Measurements from ENCODE around the gene MTMR10. TPM values are rescaled to one million over a fixed set of nuclear protein-coding genes. Genes with fewer than 3 reads are reported as not detected.

Gene MTMR10
- total and polyA plus RNA-seq, 2 of the 4 experiments (the other 2 are of a cell fraction), result 11.2 to 13.8 TPM

GRCh38 chr15:30901889-30902288 lies 89.5 kb downstream of the MTMR10 start:
- intact Hi-C loops (cut with micrococcal nuclease), result loop anchor here (5.0 to 10.0 kb wide), 2 partner anchors 425 to 583 kb away; partner anchors contain the start of gene KLF13
- H2BK15ac ChIP-seq (ENCODE audit: low read depth, low read length), result no peak overlapping the region
- H4K91ac ChIP-seq (ENCODE audit: insufficient read depth, low read depth, low read length), result no peak overlapping the region
- dilution Hi-C loops (cut with HindIII; ENCODE audit: low sequenced_read_pairs, unreplicated experiment), result no loop called here
- H3K9me3 ChIP-seq (ENCODE audit: control insufficient read depth, insufficient read depth, low read length), result no peaks in the 10 kb centered on the region
- H2AK5ac ChIP-seq (ENCODE audit: low read depth, low read length), result no peak overlapping the region
- TF ChIP-seq CHD1 (IDR thresholded peaks at IDR 0.05; ENCODE audit: low read depth, low read length), result no peak
- TF ChIP-seq, protein P1, sequence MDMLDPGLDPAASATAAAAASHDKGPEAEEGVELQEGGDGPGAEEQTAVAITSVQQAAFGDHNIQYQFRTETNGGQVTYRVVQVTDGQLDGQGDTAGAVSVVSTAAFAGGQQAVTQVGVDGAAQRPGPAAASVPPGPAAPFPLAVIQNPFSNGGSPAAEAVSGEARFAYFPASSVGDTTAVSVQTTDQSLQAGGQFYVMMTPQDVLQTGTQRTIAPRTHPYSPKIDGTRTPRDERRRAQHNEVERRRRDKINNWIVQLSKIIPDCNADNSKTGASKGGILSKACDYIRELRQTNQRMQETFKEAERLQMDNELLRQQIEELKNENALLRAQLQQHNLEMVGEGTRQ (IDR thresholded peaks at IDR 0.05; ENCODE audit: low read depth, low read length), result no peak
- no peak for TF ChIP-seq FOS (IDR thresholded peaks at IDR 0.05; ENCODE audit: low read depth, low read length)
- no peak for TF ChIP-seq SMC3 (IDR thresholded peaks at IDR 0.05; ENCODE audit: low read depth, low read length)
- no peak for TF ChIP-seq RFX5 (IDR thresholded peaks at IDR 0.05; ENCODE audit: low read depth, low read length)
- TF ChIP-seq POLR2A (IDR thresholded peaks at IDR 0.05; ENCODE audit: low read depth, low read length), result no peak
- H3K4me1 ChIP-seq (ENCODE audit: control insufficient read depth, insufficient read depth, low read length), result no peaks in the 10 kb centered on the region
- no peak overlapping the region for H2AK9ac ChIP-seq (replicated peaks; ENCODE audit: low read depth, low read length, poor library complexity)
- no peak overlapping the region for H4K8ac ChIP-seq (ENCODE audit: low read depth in 2 of 2, low read length in 2 of 2)
- H4K20me1 ChIP-seq (ENCODE audit: insufficient read depth, low read length), result no peaks in the 10 kb centered on the region
- H2BK5ac ChIP-seq (ENCODE audit: low read depth, low read length, poor library complexity, severe bottlenecking), result no peak overlapping the region
- no peaks in the 10 kb centered on the region for H3K9me1 ChIP-seq (ENCODE audit: insufficient read depth, low read length)
- no peak overlapping the region for H3K4me3 ChIP-seq (ENCODE audit: insufficient read depth, low read depth, low read length)
- H3K4ac ChIP-seq (ENCODE audit: low read depth, low read length), result no peak overlapping the region
- no peak overlapping the region for H2AFZ ChIP-seq (replicated peaks; ENCODE audit: low read length, poor library complexity)
- WGBS, 2 experiments (ENCODE audit: extremely low coverage in 2 of 2, insufficient read length in 1 of 2), result 100% methylated on average over 1 of the region's 1 CpG; no CpG with 5 or more reads in 1 of the 2 experiments
- H2BK120ac ChIP-seq (ENCODE audit: low read depth, low read length), result no peak overlapping the region
- POLR2A ChIA-PET (ENCODE audit: unreplicated experiment), result no interaction called here
- H3K56ac ChIP-seq (ENCODE audit: extremely low read depth, insufficient read depth, low read length), result no peak overlapping the region
- H3K4me2 ChIP-seq (ENCODE audit: low read depth, low read length), result no peak overlapping the region
- in situ Hi-C loops (cut with MboI; ENCODE audit: low sequenced_read_pairs), result loop anchor here (10.0 kb wide), 1 partner anchor 223 kb away; no protein-coding TSS in a partner anchor
- no peak overlapping the region for H3K23ac ChIP-seq (ENCODE audit: low read depth, low read length)
- no peak overlapping the region for H2BK20ac ChIP-seq (ENCODE audit: low read depth, low read length)
- no peaks in the 10 kb centered on the region for H3K27me3 ChIP-seq (ENCODE audit: control insufficient read depth, insufficient read depth, low read length)
- no peak overlapping the region for H3K27ac ChIP-seq (ENCODE audit: insufficient read depth, low read length)
- H3K14ac ChIP-seq (replicated peaks; ENCODE audit: low read depth, low read length), result no peak overlapping the region
- peaks cover 1% of the 10 kb centered on the region; the same call in 1 of the 2 replicates for H3K36me3 ChIP-seq (ENCODE audit: control insufficient read depth, insufficient read depth, low read length)
- H3K79me1 ChIP-seq (ENCODE audit: low read depth in 1 of 2, low read length in 2 of 2), result 0 out of 4 replicates have a peak, but pooled peaks cover 0 to 4% of the 10 kb centered on the region in 2 experiments
- H3K9ac ChIP-seq (ENCODE audit: low read depth, low read length), result no peak overlapping the region
- BruUV-seq (replicated peaks), result no TSS peak
- no peak overlapping the region for H3K18ac ChIP-seq (ENCODE audit: low read depth, low read length)
- ATAC-seq (ENCODE audit: low read depth) (no peak), DNase-seq (no peak)
- CTCF ChIA-PET, result no interaction called here
- H4K5ac ChIP-seq (ENCODE audit: low read depth, low read length), result no peak overlapping the region
